T47D (cell line): ENCODE data around the gene ARL16.
"Not testable (repeated sequence)": the region's sequence is repeated elsewhere in the genome, so short reads cannot be mapped to it uniquely, and the experiment has no call there.

Experiments
- DNase-seq, 2 experiments: peaks; one replicate each; pipeline versions ENCODE4 v3.0.0 to v3.0.0-alpha.2; 2011 to 2012; ENCODE audit warnings: low read depth in 1 of 2, low spot score in 1 of 2
- JUND ChIP-seq: IDR thresholded peaks from 2 replicates; pipeline ENCODE4 v1.6.1; 2012; ENCODE audit warnings: low read depth
- in situ Hi-C: cut with HindIII; loops from 2 replicates; pipeline ENCODE4 v1.10.0; 2016; ENCODE audit warnings: low sequenced_read_pairs, low pct_unique_long_range_greater_than_20kb

The ARL16 gene

GRCh38 chr17:81684442-81684911 is 880 bp upstream of the ARL16 start:
- no peak for TF ChIP-seq JUND
- DNase-seq: no peak
- in situ Hi-C loops: no loop called here

- no peak for DNase-seq
- TF ChIP-seq JUND: no peak
- in situ Hi-C loops: no loop called here
Observed at GRCh38 chr17:81683208-81683583, 401 bp downstream of the ARL16 start.

GRCh38 chr17:81682565-81683207 is 911 bp downstream of the ARL16 start:
- no peak for DNase-seq
- in situ Hi-C loops: no loop called here
- TF ChIP-seq JUND: no peak

GRCh38 chr17:81681672-81682071 is 1.9 kb downstream of the ARL16 start:
- no peak for TF ChIP-seq JUND
- no peak for DNase-seq
- in situ Hi-C loops: no loop called here

- in situ Hi-C loops: no loop called here
- no peak for DNase-seq
- no peak for TF ChIP-seq JUND
Observed at GRCh38 chr17:81680150-81680549, 3.4 kb downstream of the ARL16 start.

- no peak for DNase-seq
- no peak for TF ChIP-seq JUND
- in situ Hi-C loops: no loop called here
Observed at GRCh38 chr17:81676906-81677305, 6.7 kb downstream of the ARL16 start.

- peak in 1 of 2 experiments; percentile 57 for DNase-seq
- in situ Hi-C loops: not testable (repeated sequence)
Observed at GRCh38 chr17:81675515-81676221, 7.9 kb downstream of the ARL16 start.

GRCh38 chr17:81673561-81674258 is 9.9 kb downstream of the ARL16 start:
- DNase-seq: no peak
- in situ Hi-C loops: no loop called here
- TF ChIP-seq JUND: no peak

GRCh38 chr17:81672954-81673353 is 10.6 kb downstream of the ARL16 start:
- no peak for DNase-seq
- in situ Hi-C loops: no loop called here

GRCh38 chr17:81672504-81672903 is 11.1 kb downstream of the ARL16 start:
- no peak for DNase-seq
- in situ Hi-C loops: no loop called here
- no peak for TF ChIP-seq JUND

More at GRCh38 chr17:81672954-81673353, 10.6 kb downstream of the ARL16 start:
- TF ChIP-seq JUND: no peak

- in situ Hi-C loops: no loop called here
- TF ChIP-seq JUND: no peak
- no peak for DNase-seq
Observed at GRCh38 chr17:81667754-81668153, 15.8 kb downstream of the ARL16 start.

GRCh38 chr17:81666342-81667191 is 17.0 kb downstream of the ARL16 start, which contains the start of the genes CCDC137 and OXLD1:
Gene CCDC137 (plus strand): TSS chr17:81666737. CDS start chr17:81666767, 30 bp downstream.
Gene OXLD1 (minus strand): TSS chr17:81666605. CDS start chr17:81666577, 28 bp downstream.
- in situ Hi-C loops: no loop called here
- no peak for TF ChIP-seq JUND
- peak; percentile 97 to 98 for DNase-seq
